K562 (cell line): ENCODE data around the gene USHBP1. TPM values are rescaled to one million over a fixed set of nuclear protein-coding genes. Genes with fewer than 3 reads are reported as not detected.
A peak's percentile ranks its signal among the peaks of the same experiment; 100 is the strongest.

Experiments
- CBX5 ChIP-seq: IDR thresholded peaks from 2 replicates; pipeline ENCODE4 v1.6.1; 2014; ENCODE audit warnings: low read depth, borderline replicate concordance
- CREB1 ChIP-seq, 2 experiments: sonication (generic) in 1 of 2; formaldehyde crosslinking in 1 of 2; IDR thresholded peaks; 2 replicates each; pipeline versions ENCODE4 v1.6.1 to v1.8.0; 2012 to 2022; ENCODE audit warnings: inconsistent platforms in 1 of 2, mild to moderate bottlenecking in 1 of 2, missing genetic modification reagents in 1 of 2, moderate library complexity in 1 of 2
- FOXK1 ChIP-seq: sonication (generic); formaldehyde crosslinking; IDR thresholded peaks from 2 replicates; pipeline ENCODE4 v1.8.0; 2022; ENCODE audit warnings: missing genetic modification reagents, mild to moderate bottlenecking, borderline replicate concordance
- HEY1 ChIP-seq: fragments of 250-450 bp; sonication (Bioruptor Pico); IDR thresholded peaks from 2 replicates; pipeline ENCODE4 v1.5.0; 2020; ENCODE audit warnings: mild to moderate bottlenecking, moderate library complexity, borderline replicate concordance
- HMGN3 ChIP-seq: IDR thresholded peaks from 2 replicates; pipeline ENCODE4 v1.6.1; 2011; ENCODE audit warnings: borderline replicate concordance, low read depth, mild to moderate bottlenecking, mixed read lengths, low read length; ENCODE audit not compliant: insufficient read length; ENCODE audit errors: extremely low read depth
- NR1H2 ChIP-seq: sonication (generic); formaldehyde crosslinking; IDR thresholded peaks from 2 replicates; pipeline ENCODE4 v1.4.0; 2020; ENCODE audit warnings: mild to moderate bottlenecking, missing genetic modification reagents
- RBM14 ChIP-seq: fragments of 200-400 bp; formaldehyde crosslinking; IDR thresholded peaks from 2 replicates; pipeline ENCODE4 v1.6.1; 2018; ENCODE audit warnings: low read depth, mild to moderate bottlenecking, low read length, moderate library complexity, borderline replicate concordance; ENCODE audit not compliant: insufficient read depth
- RUNX1 ChIP-seq: sonication (generic); IDR thresholded peaks from 2 replicates; pipeline ENCODE4 v1.6.1; 2016; ENCODE audit warnings: antibody characterized with exemption, low read depth
- SETDB1 ChIP-seq: IDR thresholded peaks from one replicate; pipeline ENCODE4 v1.6.1; 2012; ENCODE audit warnings: low read length, control low read depth, inconsistent platforms
- TCF7 ChIP-seq: sonication (generic); IDR thresholded peaks from 2 replicates; pipeline ENCODE4 v1.6.1; 2016; ENCODE audit warnings: antibody characterized with exemption, borderline replicate concordance
- ZNF134 ChIP-seq: fragments of 250-450 bp; sonication (Bioruptor Pico); conservative IDR thresholded peaks from 2 replicates; pipeline ENCODE4 v1.4.0; 2020
- ZNF584 ChIP-seq: fragments of 200-800 bp; sonication (Bioruptor generic); IDR thresholded peaks from 2 replicates; pipeline ENCODE4 v1.6.1; 2016; ENCODE audit warnings: low read depth, mild to moderate bottlenecking, missing genetic modification characterization, missing compliant biosample characterization
- polyA plus RNA-seq, 8 experiments: library from polyadenylated mRNA; depleted of rRNA in 4 of 8; stranded (reverse) in 5 of 8; unstranded in 3 of 8; fragments of >200 nt; fragmentation: Nextera tagmentation in 2 of 8; fragmentation: Illumina TruSeq in 1 of 8; extraction: Ambion mirVana in 2 of 8; extraction: Trizol in 1 of 8; gene quantifications; 2 replicates each; pipeline versions ENCODE4 v1.2.1 to v1.2.3, GENCODE V29; 2011 to 2014; ENCODE audit warnings: inconsistent platforms in 1 of 8, missing spikeins in 1 of 8
- total RNA-seq, 7 experiments: library from RNA; depleted of rRNA in 6 of 7; stranded (reverse); fragments of >200 nt in 6 of 7; fragmentation: Illumina TruSeq in 2 of 7; extraction: Trizol in 2 of 7; gene quantifications; 2 replicates each; pipeline versions ENCODE4 v1.2.1 to v1.2.3, GENCODE V29; 2011 to 2021; ENCODE audit warnings: low replicate concordance in 1 of 7
- TF ChIP-seq, protein P1 (sequence below): fragments of 450-650 bp; IDR thresholded peaks from 2 replicates; pipeline ENCODE4 v1.6.1; 2014; ENCODE audit warnings: low read depth, mild to moderate bottlenecking, moderate library complexity, borderline replicate concordance
- TF ChIP-seq, protein P2 (sequence below): IDR thresholded peaks from 3 replicates; pipeline ENCODE4 v1.6.1; 2011; ENCODE audit warnings: borderline replicate concordance, mild to moderate bottlenecking; ENCODE audit not compliant: insufficient read length, insufficient read depth
- TF ChIP-seq, protein P3 (sequence below), 2 experiments: IDR thresholded peaks; 2 replicates each; pipeline ENCODE4 v1.6.1; 2011; ENCODE audit warnings: borderline replicate concordance in 1 of 2, control low read depth in 1 of 2, low read depth in 1 of 2, low read length in 1 of 2, mild to moderate bottlenecking in 1 of 2, mixed read lengths in 1 of 2, moderate library complexity in 1 of 2; ENCODE audit not compliant: insufficient read depth in 1 of 2, insufficient read length in 1 of 2, poor library complexity in 1 of 2, severe bottlenecking in 1 of 2; ENCODE audit errors: extremely low read depth in 1 of 2
- TF ChIP-seq, protein P4 (sequence below): fragments of 450-650 bp; IDR thresholded peaks from 2 replicates; pipeline ENCODE4 v1.6.1; 2016; ENCODE audit warnings: borderline replicate concordance
- TF ChIP-seq, protein P5 (sequence below): fragments of 450-650 bp; formaldehyde crosslinking; conservative IDR thresholded peaks from 2 replicates; pipeline ENCODE4 v1.4.0; 2022; ENCODE audit warnings: mild to moderate bottlenecking, missing genetic modification characterization

USHBP1 gene
- total and polyA plus RNA-seq, 9 of the 15 experiments (the other 6 are each of a cell fraction or from before 2014, with no cell fraction given): 0.03 to 0.10 (median 0.05) TPM; not detected in 5

DNA sequence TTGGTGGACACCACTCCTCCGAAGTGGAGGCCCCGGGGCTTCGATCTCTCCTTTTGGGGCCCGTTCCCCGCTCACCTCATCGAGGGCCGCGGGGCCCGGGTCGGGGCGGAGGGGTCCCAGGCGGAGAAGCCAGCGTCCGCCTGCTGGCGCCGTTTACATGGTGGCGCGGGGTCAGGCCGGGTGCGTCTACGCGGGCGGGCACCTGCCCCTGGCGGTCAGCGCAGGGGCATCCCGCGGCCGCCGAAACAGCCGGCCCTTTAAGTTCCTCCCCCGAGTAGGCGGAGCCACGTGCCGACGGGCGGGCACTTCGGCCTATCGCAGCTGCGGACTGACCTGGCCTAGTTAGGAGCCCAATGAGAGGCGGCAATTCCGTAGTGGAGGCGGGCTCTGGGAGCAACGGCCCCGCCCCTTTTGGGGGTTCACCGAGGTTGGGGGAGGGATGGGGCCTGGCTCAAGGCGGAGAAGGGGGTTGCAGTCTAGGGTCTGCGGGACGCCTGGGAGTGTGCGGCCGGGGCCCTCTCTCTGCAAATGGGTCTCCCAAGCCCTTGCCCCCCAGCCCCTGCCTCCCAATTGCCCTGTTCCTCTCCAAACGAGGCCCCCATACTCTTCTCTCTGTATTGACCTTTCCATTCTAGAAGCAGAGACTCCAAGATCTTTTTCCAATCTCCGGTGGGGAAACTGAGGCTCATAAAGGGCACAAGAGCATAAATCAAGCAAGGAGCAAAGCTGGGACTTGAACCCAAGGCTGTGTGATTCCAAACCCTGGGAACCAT, 38.8 kb upstream of the USHBP1 start, which contains the start of gene ABHD8 (continued):
- TF ChIP-seq, protein P1, sequence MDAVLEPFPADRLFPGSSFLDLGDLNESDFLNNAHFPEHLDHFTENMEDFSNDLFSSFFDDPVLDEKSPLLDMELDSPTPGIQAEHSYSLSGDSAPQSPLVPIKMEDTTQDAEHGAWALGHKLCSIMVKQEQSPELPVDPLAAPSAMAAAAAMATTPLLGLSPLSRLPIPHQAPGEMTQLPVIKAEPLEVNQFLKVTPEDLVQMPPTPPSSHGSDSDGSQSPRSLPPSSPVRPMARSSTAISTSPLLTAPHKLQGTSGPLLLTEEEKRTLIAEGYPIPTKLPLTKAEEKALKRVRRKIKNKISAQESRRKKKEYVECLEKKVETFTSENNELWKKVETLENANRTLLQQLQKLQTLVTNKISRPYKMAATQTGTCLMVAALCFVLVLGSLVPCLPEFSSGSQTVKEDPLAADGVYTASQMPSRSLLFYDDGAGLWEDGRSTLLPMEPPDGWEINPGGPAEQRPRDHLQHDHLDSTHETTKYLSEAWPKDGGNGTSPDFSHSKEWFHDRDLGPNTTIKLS: no peak; the same call in 1 of the 2 replicates
- TF ChIP-seq HMGN3: peak; percentile 68
- no peak for TF ChIP-seq ZNF134 (CRISPR knock-in tag)
- no peak for TF ChIP-seq ZNF584
- TF ChIP-seq, protein P2, sequence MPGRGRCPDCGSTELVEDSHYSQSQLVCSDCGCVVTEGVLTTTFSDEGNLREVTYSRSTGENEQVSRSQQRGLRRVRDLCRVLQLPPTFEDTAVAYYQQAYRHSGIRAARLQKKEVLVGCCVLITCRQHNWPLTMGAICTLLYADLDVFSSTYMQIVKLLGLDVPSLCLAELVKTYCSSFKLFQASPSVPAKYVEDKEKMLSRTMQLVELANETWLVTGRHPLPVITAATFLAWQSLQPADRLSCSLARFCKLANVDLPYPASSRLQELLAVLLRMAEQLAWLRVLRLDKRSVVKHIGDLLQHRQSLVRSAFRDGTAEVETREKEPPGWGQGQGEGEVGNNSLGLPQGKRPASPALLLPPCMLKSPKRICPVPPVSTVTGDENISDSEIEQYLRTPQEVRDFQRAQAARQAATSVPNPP: no peak
- TF ChIP-seq, protein P3, sequence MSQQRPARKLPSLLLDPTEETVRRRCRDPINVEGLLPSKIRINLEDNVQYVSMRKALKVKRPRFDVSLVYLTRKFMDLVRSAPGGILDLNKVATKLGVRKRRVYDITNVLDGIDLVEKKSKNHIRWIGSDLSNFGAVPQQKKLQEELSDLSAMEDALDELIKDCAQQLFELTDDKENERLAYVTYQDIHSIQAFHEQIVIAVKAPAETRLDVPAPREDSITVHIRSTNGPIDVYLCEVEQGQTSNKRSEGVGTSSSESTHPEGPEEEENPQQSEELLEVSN (IDR thresholded peaks at IDR 0.05; ENCODE audit: borderline replicate concordance in 1 of 2, extremely low read depth in 1 of 2, insufficient read depth in 1 of 2, insufficient read length in 1 of 2, low read depth in 1 of 2, low read length in 1 of 2, poor library complexity in 1 of 2, severe bottlenecking in 1 of 2): peak; percentile 19 to 72
- TF ChIP-seq, protein P4, sequence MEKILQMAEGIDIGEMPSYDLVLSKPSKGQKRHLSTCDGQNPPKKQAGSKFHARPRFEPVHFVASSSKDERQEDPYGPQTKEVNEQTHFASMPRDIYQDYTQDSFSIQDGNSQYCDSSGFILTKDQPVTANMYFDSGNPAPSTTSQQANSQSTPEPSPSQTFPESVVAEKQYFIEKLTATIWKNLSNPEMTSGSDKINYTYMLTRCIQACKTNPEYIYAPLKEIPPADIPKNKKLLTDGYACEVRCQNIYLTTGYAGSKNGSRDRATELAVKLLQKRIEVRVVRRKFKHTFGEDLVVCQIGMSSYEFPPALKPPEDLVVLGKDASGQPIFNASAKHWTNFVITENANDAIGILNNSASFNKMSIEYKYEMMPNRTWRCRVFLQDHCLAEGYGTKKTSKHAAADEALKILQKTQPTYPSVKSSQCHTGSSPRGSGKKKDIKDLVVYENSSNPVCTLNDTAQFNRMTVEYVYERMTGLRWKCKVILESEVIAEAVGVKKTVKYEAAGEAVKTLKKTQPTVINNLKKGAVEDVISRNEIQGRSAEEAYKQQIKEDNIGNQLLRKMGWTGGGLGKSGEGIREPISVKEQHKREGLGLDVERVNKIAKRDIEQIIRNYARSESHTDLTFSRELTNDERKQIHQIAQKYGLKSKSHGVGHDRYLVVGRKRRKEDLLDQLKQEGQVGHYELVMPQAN: no peak
- TF ChIP-seq RBM14: no peak
- TF ChIP-seq RUNX1: no peak
- TF ChIP-seq FOXK1 (CRISPR knock-in tag): peak; percentile 90; the same call in 1 of the 2 replicates
- TF ChIP-seq SETDB1: no peak
- no peak for TF ChIP-seq HEY1 (CRISPR knock-in tag)
- no peak for TF ChIP-seq TCF7
- no peak for TF ChIP-seq CBX5
- TF ChIP-seq, protein P5, sequence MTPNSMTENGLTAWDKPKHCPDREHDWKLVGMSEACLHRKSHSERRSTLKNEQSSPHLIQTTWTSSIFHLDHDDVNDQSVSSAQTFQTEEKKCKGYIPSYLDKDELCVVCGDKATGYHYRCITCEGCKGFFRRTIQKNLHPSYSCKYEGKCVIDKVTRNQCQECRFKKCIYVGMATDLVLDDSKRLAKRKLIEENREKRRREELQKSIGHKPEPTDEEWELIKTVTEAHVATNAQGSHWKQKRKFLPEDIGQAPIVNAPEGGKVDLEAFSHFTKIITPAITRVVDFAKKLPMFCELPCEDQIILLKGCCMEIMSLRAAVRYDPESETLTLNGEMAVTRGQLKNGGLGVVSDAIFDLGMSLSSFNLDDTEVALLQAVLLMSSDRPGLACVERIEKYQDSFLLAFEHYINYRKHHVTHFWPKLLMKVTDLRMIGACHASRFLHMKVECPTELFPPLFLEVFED (CRISPR knock-in tag): no peak
- TF ChIP-seq NR1H2: no peak
- TF ChIP-seq CREB1 (IDR thresholded peaks at IDR 0.05): peak; percentile 74
- TF ChIP-seq CREB1 (CRISPR knock-in tag; IDR thresholded peaks at IDR 0.05): peak; percentile 92
